ENCODE data around the gene CCR6.

Gene CCR6

GRCh38 chr6:167150941-167151549 lies 28.1 kb downstream of the CCR6 start:
- H3K27ac ChIP-seq (ENCODE audit: low read length), result no peak overlapping the region
- H3K4me1 ChIP-seq (ENCODE audit: insufficient read depth, low read length), result peaks cover 39% of the 10 kb centered on the region
- H3K36me3 ChIP-seq (ENCODE audit: insufficient read depth, low read depth, low read length), result no peaks in the 10 kb centered on the region
- H3K4me3 ChIP-seq (ENCODE audit: low read length), result no peak overlapping the region; the same call in 1 of the 2 replicates
- H3K9ac ChIP-seq (ENCODE audit: low read depth, low read length), result no peak overlapping the region
- no peaks in the 10 kb centered on the region for H3K9me3 ChIP-seq (ENCODE audit: insufficient read depth, low read depth, low read length)
- peaks cover 20% of the 10 kb centered on the region for H3K27me3 ChIP-seq (ENCODE audit: insufficient read depth, low read length)

GRCh38 chr6:167151648-167152047 lies 28.8 kb downstream of the CCR6 start:
- Histone ChIP-seq H3K4me3 (ENCODE audit: low read length) (no peak overlapping the region), H3K9ac (ENCODE audit: low read depth, low read length) (no peak overlapping the region), H3K27me3 (ENCODE audit: insufficient read depth, low read length) (peaks cover 14% of the 10 kb centered on the region), H3K9me3 (ENCODE audit: insufficient read depth, low read depth, low read length) (no peaks in the 10 kb centered on the region), H3K4me1 (ENCODE audit: insufficient read depth, low read length) (peaks cover 33% of the 10 kb centered on the region; the same call in 1 of the 2 replicates), H3K36me3 (ENCODE audit: insufficient read depth, low read depth, low read length) (no peaks in the 10 kb centered on the region), H3K27ac (ENCODE audit: low read length) (no peak overlapping the region)

GRCh38 chr6:167152862-167153261 lies 30.0 kb downstream of the CCR6 start:
- H3K27me3 ChIP-seq (ENCODE audit: insufficient read depth, low read length), result peaks cover 8% of the 10 kb centered on the region
- H3K4me1 ChIP-seq (ENCODE audit: insufficient read depth, low read length), result peaks cover 21% of the 10 kb centered on the region; the same call in 1 of the 2 replicates
- H3K4me3 ChIP-seq (ENCODE audit: low read length), result no peak overlapping the region
- no peak overlapping the region for H3K27ac ChIP-seq (ENCODE audit: low read length)
- no peaks in the 10 kb centered on the region for H3K9me3 ChIP-seq (ENCODE audit: insufficient read depth, low read depth, low read length)
- H3K36me3 ChIP-seq (ENCODE audit: insufficient read depth, low read depth, low read length), result no peaks in the 10 kb centered on the region
- H3K9ac ChIP-seq (ENCODE audit: low read depth, low read length), result no peak overlapping the region

- Histone ChIP-seq H3K9ac (ENCODE audit: low read depth, low read length) (no peak overlapping the region), H3K27ac (ENCODE audit: low read length) (no peak overlapping the region), H3K36me3 (ENCODE audit: insufficient read depth, low read depth, low read length) (no peaks in the 10 kb centered on the region), H3K27me3 (ENCODE audit: insufficient read depth, low read length) (peaks cover 2% of the 10 kb centered on the region; the same call in 1 of the 2 replicates), H3K4me3 (ENCODE audit: low read length) (no peak overlapping the region), H3K4me1 (ENCODE audit: insufficient read depth, low read length) (peaks cover 15% of the 10 kb centered on the region; the same call in 1 of the 2 replicates), H3K9me3 (ENCODE audit: insufficient read depth, low read depth, low read length) (no peaks in the 10 kb centered on the region)
Observed at GRCh38 chr6:167153521-167153959, 30.6 kb downstream of the CCR6 start.

GRCh38 chr6:167154291-167154690 lies 31.4 kb downstream of the CCR6 start:
- no peak overlapping the region for H3K4me3 ChIP-seq (ENCODE audit: low read length)
- no peak overlapping the region for H3K27ac ChIP-seq (ENCODE audit: low read length)

GRCh38 chr6:167154895-167155294 lies 32.0 kb downstream of the CCR6 start:
- H3K9me3 ChIP-seq (ENCODE audit: insufficient read depth, low read depth, low read length), result no peaks in the 10 kb centered on the region
- H3K4me1 ChIP-seq (ENCODE audit: insufficient read depth, low read length), result peaks cover 15% of the 10 kb centered on the region; the same call in 1 of the 2 replicates
- H3K9ac ChIP-seq (ENCODE audit: low read depth, low read length), result no peak overlapping the region
- no peaks in the 10 kb centered on the region for H3K27me3 ChIP-seq (ENCODE audit: insufficient read depth, low read length)
- no peaks in the 10 kb centered on the region for H3K36me3 ChIP-seq (ENCODE audit: insufficient read depth, low read depth, low read length)
- H3K4me3 ChIP-seq (ENCODE audit: low read length), result no peak overlapping the region
- H3K27ac ChIP-seq (ENCODE audit: low read length), result no peak overlapping the region

More at GRCh38 chr6:167154291-167154690, 31.4 kb downstream of the CCR6 start:
- H3K27me3 ChIP-seq (ENCODE audit: insufficient read depth, low read length), result no peaks in the 10 kb centered on the region
- peaks cover 15% of the 10 kb centered on the region; the same call in 1 of the 2 replicates for H3K4me1 ChIP-seq (ENCODE audit: insufficient read depth, low read length)
- H3K36me3 ChIP-seq (ENCODE audit: insufficient read depth, low read depth, low read length), result no peaks in the 10 kb centered on the region
- H3K9me3 ChIP-seq (ENCODE audit: insufficient read depth, low read depth, low read length), result no peaks in the 10 kb centered on the region
- no peak overlapping the region for H3K9ac ChIP-seq (ENCODE audit: low read depth, low read length)

GRCh38 chr6:167157414-167157813 lies 34.5 kb downstream of the CCR6 start:
- no peak overlapping the region for H3K27ac ChIP-seq (ENCODE audit: low read length)
- H3K36me3 ChIP-seq (ENCODE audit: insufficient read depth, low read depth, low read length), result no peaks in the 10 kb centered on the region
- no peak overlapping the region for H3K4me3 ChIP-seq (ENCODE audit: low read length)
- H3K27me3 ChIP-seq (ENCODE audit: insufficient read depth, low read length), result no peaks in the 10 kb centered on the region
- no peak overlapping the region for H3K9ac ChIP-seq (ENCODE audit: low read depth, low read length)
- peaks cover 7% of the 10 kb centered on the region; the same call in 1 of the 2 replicates for H3K4me1 ChIP-seq (ENCODE audit: insufficient read depth, low read length)
- H3K9me3 ChIP-seq (ENCODE audit: insufficient read depth, low read depth, low read length), result no peaks in the 10 kb centered on the region

- Histone ChIP-seq H3K9me3 (ENCODE audit: insufficient read depth, low read depth, low read length) (no peaks in the 10 kb centered on the region), H3K36me3 (ENCODE audit: insufficient read depth, low read depth, low read length) (no peaks in the 10 kb centered on the region), H3K4me1 (ENCODE audit: insufficient read depth, low read length) (peaks cover 9% of the 10 kb centered on the region), H3K27me3 (ENCODE audit: insufficient read depth, low read length) (no peaks in the 10 kb centered on the region), H3K4me3 (ENCODE audit: low read length) (no peak within 1 kb of the TSS), H3K9ac (ENCODE audit: low read depth, low read length) (no peak within 1 kb of the TSS), H3K27ac (ENCODE audit: low read length) (no peak within 1 kb of the TSS)
Observed at GRCh38 chr6:167157863-167158262, 35.0 kb downstream of the CCR6 start, which contains the start of gene GPR31. Gene GPR31, minus strand, starts transcription at chr6:167157980. Its CDS starts 149 bp downstream, at chr6:167157831.

GRCh38 chr6:167161851-167162467 lies 39.1 kb downstream of the CCR6 start:
- Histone ChIP-seq H3K4me3 (ENCODE audit: low read length) (no peak overlapping the region), H3K9me3 (ENCODE audit: insufficient read depth, low read depth, low read length) (no peaks in the 10 kb centered on the region), H3K36me3 (ENCODE audit: insufficient read depth, low read depth, low read length) (no peaks in the 10 kb centered on the region), H3K27me3 (ENCODE audit: insufficient read depth, low read length) (no peaks in the 10 kb centered on the region), H3K27ac (ENCODE audit: low read length) (peak overlapping the region; percentile 42), H3K9ac (ENCODE audit: low read depth, low read length) (peak overlapping the region; percentile 69; the same call in 1 of the 2 replicates), H3K4me1 (ENCODE audit: insufficient read depth, low read length) (peaks cover 35% of the 10 kb centered on the region)

GRCh38 chr6:167162591-167162990 lies 39.7 kb downstream of the CCR6 start:
- H3K4me3 ChIP-seq (ENCODE audit: low read length), result peak overlapping the region; percentile 16; the same call in 1 of the 2 replicates
- no peaks in the 10 kb centered on the region for H3K27me3 ChIP-seq (ENCODE audit: insufficient read depth, low read length)
- H3K27ac ChIP-seq (ENCODE audit: low read length), result peak overlapping the region; percentile 96
- H3K36me3 ChIP-seq (ENCODE audit: insufficient read depth, low read depth, low read length), result no peaks in the 10 kb centered on the region
- peaks cover 35% of the 10 kb centered on the region for H3K4me1 ChIP-seq (ENCODE audit: insufficient read depth, low read length)
- H3K9me3 ChIP-seq (ENCODE audit: insufficient read depth, low read depth, low read length), result no peaks in the 10 kb centered on the region
- peak overlapping the region; percentile 69; the same call in 1 of the 2 replicates for H3K9ac ChIP-seq (ENCODE audit: low read depth, low read length)

- H3K27ac ChIP-seq (ENCODE audit: low read length), result peak overlapping the region; percentile 96
Observed at GRCh38 chr6:167163476-167164011, 40.6 kb downstream of the CCR6 start.

More at GRCh38 chr6:167163476-167164011, 40.6 kb downstream of the CCR6 start:
- H3K4me3 ChIP-seq (ENCODE audit: low read length), result peak overlapping the region; percentile 58; the same call in 1 of the 2 replicates
- peak overlapping the region; percentile 77 for H3K9ac ChIP-seq (ENCODE audit: low read depth, low read length)
- H3K27me3 ChIP-seq (ENCODE audit: insufficient read depth, low read length), result no peaks in the 10 kb centered on the region
- H3K36me3 ChIP-seq (ENCODE audit: insufficient read depth, low read depth, low read length), result no peaks in the 10 kb centered on the region
- peaks cover 35% of the 10 kb centered on the region for H3K4me1 ChIP-seq (ENCODE audit: insufficient read depth, low read length)
- H3K9me3 ChIP-seq (ENCODE audit: insufficient read depth, low read depth, low read length), result no peaks in the 10 kb centered on the region
